GM18867 (cell line): ENCODE data around the gene ACSM6.
A peak's percentile ranks its signal among the peaks of the same experiment; 100 is the strongest.

Source experiments
- ATAC-seq: cut with Tn5 transposase; IDR thresholded peaks from one replicate; pipeline ENCODE4 v1.9.1; 2021; ENCODE audit warnings: mild to moderate bottlenecking, moderate library complexity; ENCODE audit not compliant: unreplicated experiment

Gene ACSM6

DNA sequence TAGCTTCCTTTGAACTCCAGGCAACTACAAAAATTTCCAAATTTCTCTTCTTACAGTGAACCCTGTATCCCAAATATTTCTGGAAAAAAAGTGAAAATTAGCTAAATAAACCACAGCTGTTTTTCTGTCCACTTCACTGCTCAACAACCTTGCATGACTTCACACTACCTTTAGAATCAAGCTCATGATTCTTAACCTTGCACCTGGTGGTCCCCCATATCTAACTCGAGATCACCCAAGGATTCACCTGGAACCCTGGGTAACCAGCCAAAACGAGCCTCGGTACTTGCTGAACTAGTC is 49.2 kb downstream of the ACSM6 start:
- no peak for ATAC-seq

DNA sequence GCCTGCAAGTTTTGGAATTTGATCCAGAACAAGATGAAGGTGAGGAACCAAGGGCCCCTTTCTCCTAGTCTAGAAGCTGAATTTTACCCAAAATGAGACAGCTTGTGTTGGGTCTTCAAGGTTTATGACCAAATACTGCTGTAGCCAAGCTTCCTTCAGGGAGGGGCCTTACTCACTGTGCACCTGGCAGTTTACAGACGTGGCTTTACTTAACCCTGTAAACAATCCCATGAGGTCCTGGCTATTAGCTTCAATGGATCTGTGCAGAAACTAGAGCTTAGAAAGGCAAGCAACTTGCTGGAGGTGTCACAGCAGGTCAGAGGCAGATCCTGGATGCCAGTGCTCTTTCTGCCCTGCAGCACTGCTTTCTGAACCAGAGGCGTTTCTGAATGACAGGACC is 50.1 kb downstream of the ACSM6 start:
- ATAC-seq, result no peak

DNA sequence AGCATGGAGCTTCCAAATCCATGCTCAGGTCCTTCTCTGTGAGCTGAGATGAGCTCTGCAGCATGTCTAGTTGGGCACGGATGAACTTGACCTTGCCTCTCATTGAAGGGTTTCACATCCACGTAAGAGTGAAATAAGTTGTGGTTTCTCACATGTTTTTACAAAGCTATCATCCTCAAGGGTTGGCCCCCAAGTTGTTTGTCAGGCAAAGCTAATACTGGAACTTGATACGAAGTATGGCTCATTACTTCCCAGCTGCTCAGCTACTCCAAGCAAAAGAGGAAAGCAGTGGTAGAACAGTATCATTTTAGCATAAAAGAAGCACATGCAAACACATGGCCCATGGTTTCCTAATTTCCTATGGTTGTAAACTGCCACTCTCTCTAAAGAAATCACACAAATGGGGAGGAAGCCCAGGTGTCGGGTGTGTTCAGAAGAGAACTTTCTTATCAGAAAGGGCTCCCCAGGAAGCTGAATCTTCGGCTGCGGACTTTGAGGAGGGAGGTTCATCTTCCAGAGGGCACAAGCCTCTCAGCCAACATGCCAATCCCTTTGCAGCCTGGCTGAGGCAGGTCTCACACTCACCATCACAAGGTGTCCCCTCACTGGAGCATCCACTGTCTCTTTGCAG is 51.5 kb downstream of the ACSM6 start:
- ATAC-seq, result peak; percentile 94

DNA sequence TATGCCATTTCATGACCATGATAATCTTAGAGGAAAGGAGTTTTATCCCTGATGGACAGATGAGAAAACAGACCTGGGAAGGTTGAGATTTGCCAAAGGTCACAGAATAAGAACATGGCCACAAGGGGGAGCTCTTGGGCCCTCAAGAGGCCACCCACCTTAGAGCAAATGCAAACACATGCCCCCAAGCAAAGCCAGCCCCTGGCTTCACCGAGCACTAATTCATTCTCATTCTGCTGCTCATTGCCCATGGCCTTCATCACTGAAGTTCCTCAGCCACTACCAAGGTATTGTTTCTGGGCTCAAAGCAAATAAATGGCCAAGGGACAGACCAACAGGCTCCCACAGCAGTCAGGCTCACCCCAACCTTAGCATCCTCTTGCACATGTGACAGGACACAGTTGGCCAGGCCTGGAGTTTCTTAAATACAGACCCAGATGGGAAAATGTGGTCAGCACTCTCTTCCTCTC is 52.6 kb downstream of the ACSM6 start:
- ATAC-seq, result peak; percentile 35

DNA sequence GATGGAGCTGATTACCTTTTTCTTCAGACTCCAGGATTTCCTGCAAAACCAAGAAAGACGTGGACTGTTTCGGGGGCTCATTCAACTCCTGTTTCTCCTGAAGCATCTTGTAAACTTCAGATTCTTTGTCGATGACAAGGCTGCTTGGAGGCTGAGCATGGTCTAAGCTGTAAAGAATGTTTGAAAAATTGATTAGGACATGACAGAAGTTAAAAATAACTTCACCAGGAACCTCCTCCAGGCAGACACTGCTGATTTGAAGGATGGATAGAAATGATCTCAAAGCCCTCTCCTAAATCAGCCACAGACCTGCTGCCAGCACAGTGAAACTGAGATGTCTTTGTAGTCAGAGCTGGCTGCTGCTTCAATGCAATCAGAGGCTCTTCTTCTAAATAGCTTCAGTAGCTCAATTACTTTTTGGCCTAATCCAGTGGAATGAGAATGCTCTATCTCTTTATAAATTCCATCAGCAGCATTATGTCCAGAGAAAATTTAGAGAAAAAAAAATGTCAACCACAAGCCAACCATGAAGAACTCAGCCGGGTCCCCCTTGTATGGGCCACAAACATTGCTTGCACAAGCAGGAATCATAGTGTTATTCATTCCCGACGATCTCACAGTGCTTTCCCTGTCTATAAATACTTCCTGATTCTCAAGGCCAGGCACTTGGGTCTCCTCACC is 53.3 kb downstream of the ACSM6 start:
- no peak for ATAC-seq

DNA sequence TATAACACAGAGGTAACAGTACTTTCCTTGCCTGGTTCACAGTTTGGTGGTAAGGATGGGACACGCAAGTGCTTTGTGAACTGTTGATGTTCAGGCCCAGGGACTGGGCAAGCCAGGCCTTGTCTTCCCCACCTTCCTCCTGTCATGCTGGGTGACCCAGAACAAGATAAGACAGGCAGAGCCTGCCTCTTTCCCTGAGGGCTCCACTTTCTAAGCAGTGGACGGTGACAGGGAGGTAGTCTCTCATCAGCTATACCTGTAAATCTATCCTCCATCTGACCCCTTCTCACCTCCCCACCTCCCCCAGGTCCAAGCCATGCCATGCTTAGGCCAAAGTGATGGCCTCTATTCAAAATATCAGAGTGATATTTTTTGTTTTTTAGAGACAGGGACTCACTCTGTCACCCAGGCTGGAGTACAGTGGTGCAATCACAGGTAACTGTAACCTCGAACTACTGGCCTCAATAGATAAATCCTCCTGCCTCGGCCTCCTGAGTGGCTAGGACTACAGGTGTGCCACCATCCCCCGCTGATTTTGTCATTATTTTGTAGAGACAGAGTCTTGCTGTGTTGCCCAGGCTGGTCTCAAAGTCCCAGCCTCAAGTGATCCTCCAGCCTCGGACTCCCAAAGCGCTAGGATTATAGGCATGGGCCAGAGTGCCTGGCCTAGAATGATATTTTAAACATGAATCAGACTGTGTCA is 54.0 kb downstream of the ACSM6 start:
- no peak for ATAC-seq

DNA sequence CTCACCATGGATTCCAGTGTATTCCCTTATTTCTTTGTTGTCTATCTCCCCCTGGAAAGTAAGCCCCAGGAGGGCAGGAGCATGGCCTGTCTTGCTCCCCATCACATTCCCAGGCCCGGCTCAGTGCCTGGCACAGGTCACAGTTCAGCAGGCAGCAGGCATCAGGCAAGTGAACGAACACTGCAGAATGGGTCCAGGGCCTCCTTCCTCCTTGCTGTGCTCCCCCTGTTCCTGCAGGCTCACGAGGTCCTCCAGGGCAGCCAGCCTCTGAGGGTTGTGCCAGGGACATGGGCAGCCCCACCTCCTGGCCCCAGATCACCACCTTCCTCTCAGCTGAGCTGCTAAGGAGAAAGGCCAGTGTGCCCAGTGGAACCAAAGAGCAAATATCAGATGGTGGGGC is 55.0 kb downstream of the ACSM6 start:
- no peak for ATAC-seq

DNA sequence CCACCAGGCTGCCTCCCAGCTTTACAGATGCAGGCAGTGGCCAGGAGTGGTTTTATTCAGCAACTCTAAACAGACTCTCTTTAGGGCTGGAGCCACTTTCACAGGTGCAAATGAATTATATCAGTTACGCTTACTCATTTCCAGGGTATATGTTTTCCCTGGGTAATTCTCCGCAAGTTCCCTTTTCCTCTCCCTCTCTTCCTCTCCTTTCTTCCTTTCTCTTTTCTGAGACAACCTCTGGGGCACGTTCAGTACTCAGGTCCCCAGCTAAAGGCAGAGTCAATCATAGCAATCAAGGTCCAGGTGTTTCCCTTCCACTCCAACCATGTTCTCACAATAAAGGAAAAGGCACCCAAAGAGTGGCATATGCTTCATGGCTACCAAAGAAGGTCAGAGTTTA is 55.4 kb downstream of the ACSM6 start:
- no peak for ATAC-seq

DNA sequence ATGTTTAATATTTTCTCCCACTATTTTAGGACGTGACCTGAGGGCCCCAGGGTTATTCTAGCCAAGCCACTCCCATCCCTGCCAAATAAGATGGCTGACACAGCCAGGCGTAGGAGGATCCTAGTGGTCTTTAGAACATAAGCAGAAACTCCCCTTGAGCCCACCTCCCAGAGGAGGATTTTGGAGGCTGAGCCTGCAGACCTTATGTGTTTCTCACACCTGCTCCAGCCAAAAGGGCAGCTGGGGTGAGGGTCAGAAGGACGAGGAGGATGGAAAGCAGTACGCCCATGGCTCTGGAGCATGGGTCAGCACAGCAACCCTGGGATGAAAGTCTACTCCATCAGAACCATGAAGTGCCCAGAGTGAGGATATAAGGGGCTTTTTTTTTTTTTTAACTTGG is 56.8 kb downstream of the ACSM6 start:
- no peak for ATAC-seq

DNA sequence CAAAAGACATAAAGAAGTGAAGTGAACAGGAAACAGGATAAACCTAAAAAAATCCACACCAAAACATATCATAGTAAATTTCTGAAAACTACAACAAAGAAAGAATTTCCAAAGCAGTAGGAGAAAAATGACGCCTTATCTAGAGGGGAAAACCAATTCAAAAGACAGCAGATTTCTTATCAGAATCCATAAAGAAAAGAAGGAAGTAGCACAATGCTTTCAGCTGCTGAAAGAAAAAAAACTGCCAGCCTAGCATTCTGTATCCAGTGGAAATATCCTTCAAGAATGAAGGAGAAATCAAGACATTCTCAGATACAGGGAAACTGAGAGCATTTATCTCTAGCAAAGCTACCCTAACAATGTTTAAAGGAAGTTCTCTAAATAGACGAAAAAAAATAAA is 59.0 kb downstream of the ACSM6 start:
- ATAC-seq, result no peak

DNA sequence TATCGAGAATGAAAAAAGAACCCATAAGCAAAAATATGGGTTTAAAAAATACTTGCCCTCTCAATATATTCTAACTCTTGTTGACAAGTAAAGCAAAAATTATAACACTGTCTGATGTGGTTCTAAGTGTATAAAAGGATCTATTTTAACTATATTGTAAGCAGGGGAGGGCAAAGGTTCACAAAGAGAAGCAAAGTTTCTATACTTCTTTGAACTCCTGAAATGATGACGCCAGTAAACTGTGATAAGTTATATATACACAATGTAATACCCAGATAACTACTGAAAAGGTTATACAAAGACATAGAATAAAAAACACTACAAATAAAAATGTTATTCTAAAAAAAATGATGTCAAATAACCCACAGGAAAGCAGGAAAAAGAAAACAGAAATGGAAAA is 59.6 kb downstream of the ACSM6 start:
- no peak for ATAC-seq

DNA sequence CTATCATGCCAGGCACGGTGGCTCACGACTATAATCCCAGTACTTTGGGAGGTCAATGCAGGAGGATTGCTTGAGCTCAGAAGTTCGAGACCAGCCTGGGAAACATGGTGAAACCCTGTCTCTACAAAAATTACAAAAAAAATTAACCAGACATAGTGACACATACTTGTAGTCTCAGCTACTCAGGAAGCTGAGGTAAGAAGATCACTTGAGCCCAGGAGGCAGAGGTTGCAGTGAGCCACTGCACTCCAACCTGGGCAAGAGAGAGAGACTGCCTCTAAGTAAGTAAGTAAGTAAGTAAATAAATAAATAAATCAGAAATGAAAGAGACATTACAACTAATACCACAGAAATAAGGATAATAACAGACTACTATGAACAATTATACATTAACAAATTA is 60.6 kb downstream of the ACSM6 start:
- no peak for ATAC-seq

DNA sequence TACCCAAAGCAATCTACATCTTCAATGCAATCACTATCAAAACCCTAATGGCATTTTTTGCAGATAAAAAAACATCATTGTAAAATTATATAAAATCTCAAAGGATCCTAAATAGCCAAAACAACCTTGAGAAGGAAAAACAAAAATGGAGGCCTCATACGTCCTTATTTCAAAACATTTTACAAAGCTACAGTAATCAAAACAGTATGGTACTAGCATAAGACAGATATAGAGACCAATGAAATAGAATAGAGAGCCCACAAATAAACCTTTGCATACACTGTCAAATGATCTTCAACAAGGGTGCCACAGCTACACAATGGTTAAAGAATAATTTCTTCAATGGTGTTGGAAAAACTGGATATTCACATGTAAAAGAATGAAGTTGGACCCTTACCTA is 62.2 kb downstream of the ACSM6 start:
- no peak for ATAC-seq

DNA sequence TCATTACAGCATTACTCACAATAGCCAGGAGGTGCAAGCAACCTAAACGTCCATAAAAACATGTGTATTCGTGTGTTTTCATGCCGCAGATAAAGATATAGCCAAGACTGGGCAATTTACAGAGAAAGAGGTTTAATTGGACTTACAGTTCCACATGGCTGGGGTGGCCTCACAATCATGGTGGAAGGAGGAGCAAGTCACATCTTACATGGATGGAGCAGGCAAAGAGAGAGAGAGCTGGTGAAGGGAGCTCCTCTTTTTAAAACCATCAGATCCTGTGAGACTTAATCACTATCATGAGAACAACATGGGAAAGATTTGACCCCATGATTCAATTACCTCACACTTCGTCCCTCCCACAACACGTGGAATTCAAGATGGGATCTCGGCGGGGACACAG is 63.8 kb downstream of the ACSM6 start:
- no peak for ATAC-seq

DNA sequence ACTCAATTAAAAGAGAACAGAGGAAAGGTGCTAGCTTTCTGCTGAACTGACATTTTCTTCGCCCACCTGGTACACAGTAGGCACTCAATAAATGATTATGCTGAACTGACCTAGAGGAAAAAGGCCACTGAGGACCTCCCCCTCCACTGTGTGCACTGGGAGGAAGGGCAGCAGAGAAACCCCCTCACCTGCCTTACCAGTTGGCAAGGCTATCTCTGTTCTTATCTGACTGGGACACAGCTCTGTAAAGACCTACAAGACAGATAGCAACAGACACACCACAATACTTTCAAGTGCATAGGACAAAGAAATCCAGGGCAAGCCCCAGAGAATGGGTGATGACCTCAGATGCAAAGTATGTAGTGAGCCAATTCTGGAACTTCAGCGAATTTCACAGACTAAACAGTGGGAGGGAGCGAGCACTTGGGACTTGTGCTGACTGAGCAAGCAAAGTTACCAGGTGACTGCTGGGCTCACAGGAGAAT is 66.4 kb downstream of the ACSM6 start:
- no peak for ATAC-seq

DNA sequence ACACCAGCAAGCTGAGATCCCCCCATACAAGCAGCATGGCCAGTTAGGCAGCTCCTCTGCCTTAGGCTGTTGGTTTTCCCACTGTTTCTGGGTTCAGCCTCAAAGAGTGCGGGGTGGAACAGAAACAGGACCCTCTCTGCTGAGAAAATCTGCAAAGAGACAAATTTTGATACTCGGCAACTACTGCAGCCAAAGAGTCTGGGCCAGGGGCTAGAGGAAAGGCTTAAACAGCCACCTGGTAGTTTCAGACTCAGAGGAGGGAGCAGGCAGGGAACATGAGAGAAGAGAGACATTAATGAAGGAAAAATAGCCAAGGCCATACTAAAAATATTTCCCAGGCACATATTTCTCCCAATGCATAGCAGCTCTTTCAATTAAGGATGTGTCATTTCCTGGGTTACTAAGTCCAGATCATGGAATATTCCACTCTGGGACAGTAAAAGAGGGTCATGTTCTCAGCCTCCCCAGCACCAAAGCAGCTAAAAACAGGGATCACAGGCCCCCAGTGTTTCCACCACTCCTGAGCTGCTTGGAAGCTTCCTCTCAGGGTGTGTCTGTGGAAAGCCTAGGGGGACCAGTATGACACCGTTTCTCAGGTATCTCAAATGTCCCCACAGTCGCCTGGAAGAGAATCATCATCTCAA is 67.0 kb downstream of the ACSM6 start:
- ATAC-seq, result no peak

DNA sequence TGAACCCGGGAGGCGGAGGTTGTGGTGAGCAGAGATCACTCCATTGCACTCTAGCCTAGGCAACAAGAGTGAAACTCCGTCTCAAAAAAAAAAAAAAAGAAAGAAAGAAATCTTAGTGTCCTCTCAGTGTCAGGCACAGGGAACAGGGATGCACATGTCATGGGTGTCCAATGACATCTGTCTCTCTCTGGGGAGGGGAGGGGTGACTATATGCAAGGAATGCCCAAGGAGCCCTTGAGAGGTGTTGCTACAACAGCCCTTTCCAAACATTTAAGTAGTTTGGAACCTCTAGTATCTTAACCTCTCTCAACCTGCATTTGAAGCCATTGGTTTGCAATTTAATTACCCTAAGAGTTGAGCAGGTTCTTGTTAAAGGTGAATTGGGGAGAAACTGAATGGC is 67.9 kb downstream of the ACSM6 start:
- ATAC-seq, result no peak

DNA sequence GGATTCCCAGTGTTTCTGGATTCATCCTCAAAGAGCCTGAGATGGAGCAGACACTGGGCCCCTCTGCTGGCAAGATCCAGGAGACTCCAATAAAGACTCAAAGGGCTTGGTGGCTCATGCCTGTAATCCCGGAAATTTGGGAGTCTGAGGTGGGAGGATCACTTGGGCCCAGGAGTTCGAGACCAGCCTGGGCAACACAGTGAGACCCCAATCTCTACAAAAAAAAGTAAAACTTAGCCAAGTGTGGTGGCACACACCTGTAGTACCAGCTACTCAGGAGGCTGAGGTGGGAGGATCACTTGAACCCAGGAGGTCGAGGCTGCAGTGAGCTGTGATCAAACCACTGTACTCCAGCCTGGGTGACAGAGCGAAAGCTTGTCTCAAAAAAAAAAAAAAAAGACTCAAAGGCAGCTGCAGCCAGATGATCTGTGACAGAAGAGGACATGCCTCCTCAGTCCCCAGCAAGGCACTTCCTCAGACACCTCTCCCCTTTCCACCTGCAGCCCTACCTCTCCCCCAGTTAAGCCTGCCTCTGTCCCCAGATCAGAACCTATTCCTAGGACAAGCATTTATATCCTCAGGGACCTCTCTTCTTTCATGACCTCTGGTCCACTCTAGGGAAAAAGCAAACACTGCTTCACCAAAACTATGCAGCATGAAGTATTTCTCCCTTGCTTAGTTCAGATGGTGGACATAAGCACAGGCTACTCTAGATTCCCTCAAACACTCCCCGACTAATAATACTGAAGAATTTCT is 68.9 kb downstream of the ACSM6 start:
- ATAC-seq, result no peak

DNA sequence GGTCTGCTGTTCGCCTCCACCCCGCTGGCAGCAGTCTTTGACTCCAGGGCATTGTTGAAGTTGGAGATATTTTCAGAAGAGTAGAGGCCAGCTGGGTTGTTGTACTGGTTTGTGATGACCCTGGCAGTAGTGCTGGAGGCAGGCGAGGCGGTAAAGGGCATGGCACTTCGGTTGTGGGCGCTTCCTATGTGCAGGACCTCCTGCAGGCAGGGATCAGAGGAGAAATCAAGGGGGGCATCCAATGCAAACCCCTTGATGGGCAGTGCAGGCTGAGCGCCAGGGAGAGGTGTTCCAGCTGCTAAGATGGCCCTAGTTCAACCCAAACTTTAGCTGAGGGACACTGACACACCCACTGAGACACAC is 69.8 kb downstream of the ACSM6 start:
- ATAC-seq, result no peak

DNA sequence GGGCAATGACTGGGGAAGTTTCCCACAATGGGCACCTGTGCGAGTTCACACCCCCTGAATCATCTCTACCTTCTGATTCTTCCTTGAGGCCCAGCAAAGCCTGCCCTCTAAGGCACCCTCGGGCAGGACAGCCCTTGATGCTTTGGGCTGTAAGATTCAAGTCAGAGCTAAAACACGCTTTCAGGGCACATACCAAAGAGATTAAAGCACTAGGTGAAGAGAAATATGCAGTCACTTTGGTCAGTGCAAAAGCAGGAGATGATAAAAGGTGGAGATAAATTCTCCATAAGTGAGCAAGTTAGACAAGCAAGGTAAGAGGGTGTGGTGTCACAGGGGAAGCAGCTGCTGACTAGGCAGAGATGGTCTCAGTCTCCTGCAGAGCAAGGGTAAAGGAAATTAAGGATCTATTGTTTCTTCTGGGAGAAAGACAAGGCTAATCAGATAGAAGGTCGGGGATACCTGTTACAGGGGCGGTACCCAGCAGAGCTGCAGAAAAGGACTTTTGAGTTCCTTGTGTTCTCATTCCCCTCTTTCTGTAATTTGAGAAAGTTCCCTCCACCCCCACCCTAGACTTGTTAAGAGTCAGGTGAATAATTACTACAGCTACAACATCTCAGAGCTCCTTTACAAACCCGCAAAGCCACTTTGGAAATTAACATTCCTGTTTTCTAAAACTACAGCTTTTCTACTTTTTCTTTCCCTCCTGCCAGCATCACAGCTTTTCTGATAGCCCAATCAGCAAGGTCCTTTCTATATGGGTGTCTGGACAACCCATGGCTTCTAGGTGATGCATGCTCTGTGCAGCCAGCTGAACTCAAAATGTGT is 70.4 kb downstream of the ACSM6 start:
- ATAC-seq, result no peak
